ENCODE results near the gene BBC3.

The BBC3 gene

GRCh38 chr19:47203254-47203653, 27.7 kb downstream of the BBC3 start:
- H3K4me3 ChIP-seq (ENCODE audit: low read depth, low read length), result no peak overlapping the region

- H3K4me3 ChIP-seq (ENCODE audit: low read depth, low read length), result no peak overlapping the region
These were observed 30.5 kb downstream of the BBC3 start for GRCh38 chr19:47200530-47200929.

- no peak overlapping the region for H3K4me3 ChIP-seq (ENCODE audit: low read depth, low read length)
These were observed 33.9 kb downstream of the BBC3 start for GRCh38 chr19:47197141-47197540.

GRCh38 chr19:47195434-47195833, 35.6 kb downstream of the BBC3 start:
- H3K4me3 ChIP-seq (ENCODE audit: low read depth, low read length), result no peak overlapping the region

- no peak overlapping the region for H3K4me3 ChIP-seq (ENCODE audit: low read depth, low read length)
These were observed 40.8 kb downstream of the BBC3 start for GRCh38 chr19:47190167-47190727.

GRCh38 chr19:47188507-47189033, 42.4 kb downstream of the BBC3 start:
- no peak overlapping the region for H3K4me3 ChIP-seq (ENCODE audit: low read depth, low read length)

GRCh38 chr19:47187797-47188196, 43.2 kb downstream of the BBC3 start:
- no peak overlapping the region for H3K4me3 ChIP-seq (ENCODE audit: low read depth, low read length)

GRCh38 chr19:47187335-47187655, 43.7 kb downstream of the BBC3 start:
- no peak overlapping the region for H3K4me3 ChIP-seq (ENCODE audit: low read depth, low read length)

GRCh38 chr19:47186446-47187334, 44.3 kb downstream of the BBC3 start:
- H3K4me3 ChIP-seq (ENCODE audit: low read depth, low read length), result no peak overlapping the region

- H3K4me3 ChIP-seq (ENCODE audit: low read depth, low read length), result no peak overlapping the region
These were observed 47.4 kb downstream of the BBC3 start for GRCh38 chr19:47183601-47184000.

- no peak overlapping the region for H3K4me3 ChIP-seq (ENCODE audit: low read depth, low read length)
These were observed 51.2 kb downstream of the BBC3 start for GRCh38 chr19:47179653-47180310.

GRCh38 chr19:47176627-47177090, 54.3 kb downstream of the BBC3 start:
- H3K4me3 ChIP-seq (ENCODE audit: low read depth, low read length), result no peak overlapping the region

GRCh38 chr19:47176071-47176626, 54.9 kb downstream of the BBC3 start:
- no peak overlapping the region for H3K4me3 ChIP-seq (ENCODE audit: low read depth, low read length)

- no peak overlapping the region for H3K4me3 ChIP-seq (ENCODE audit: low read depth, low read length)
These were observed 58.1 kb downstream of the BBC3 start for GRCh38 chr19:47172666-47173455.

Data from iPS-11a (cell line).